B cell (primary cell): ENCODE data around the gene CLCNKA. TPM values are rescaled to one million over a fixed set of nuclear protein-coding genes. Genes with fewer than 3 reads are reported as not detected.

ENCODE experiments used
- ATAC-seq: fragments of 200-7000 bp; cut with Tn5 transposase; one replicate; pipeline ENCODE4 v1.10.0; 2021; ENCODE audit warnings: low read depth, mild to moderate bottlenecking, moderate number of reproducible peaks, moderate library complexity
- CTCF ChIA-PET: fragments of 350-600 bp; sonication (Branson Sonifier 250); formaldehyde crosslinking; loops from one replicate; lab custom pipeline; 2021; ENCODE audit warnings: antibody characterized with exemption, inconsistent platforms; lab: Charles Lee
- POLR2A ChIA-PET: fragments of 350-600 bp; sonication (Branson Sonifier 250); formaldehyde crosslinking; loops from one replicate; lab custom pipeline; 2021; ENCODE audit warnings: antibody characterized with exemption; lab: Charles Lee
- DNase-seq: peaks from one replicate; pipeline ENCODE4 v3.0.0; 2013
- H2AFZ ChIP-seq: 2 replicates; pipeline ENCODE4 v1.6.1; 2012; ENCODE audit warnings: mild to moderate bottlenecking, low read depth, low read length; ENCODE audit not compliant: insufficient read depth, poor library complexity, severe bottlenecking
- H3K27ac ChIP-seq, 2 donors: 1 replicate in 1 of 2; 2 replicates in 1 of 2; pipeline ENCODE4 v1.5.1; 2012 to 2013; ENCODE audit warnings: low read length in 2 of 2, mild to moderate bottlenecking in 2 of 2, moderate library complexity in 1 of 2
- H3K27me3 ChIP-seq, 4 experiments: fragments of 200-600 bp in 1 of 4; sonication (generic) in 1 of 4; replicated peaks in 1 of 4; 1 replicate in 2 of 4; 2 replicates in 2 of 4; pipeline versions ENCODE4 v1.6.1 to v1.7.0; 2013 to 2016; ENCODE audit warnings: low read length in 3 of 4, mild to moderate bottlenecking in 2 of 4, mixed read lengths in 1 of 4, moderate library complexity in 1 of 4; ENCODE audit not compliant: insufficient read depth in 4 of 4, control insufficient read depth in 3 of 4; ENCODE audit errors: control extremely low read depth in 1 of 4
- H3K36me3 ChIP-seq, 2 experiments: replicated peaks in 1 of 2; 1 replicate in 1 of 2; 2 replicates in 1 of 2; pipeline versions ENCODE4 v1.6.1 to v1.7.1; 2013; ENCODE audit warnings: low read length in 1 of 2; ENCODE audit not compliant: insufficient read depth in 2 of 2, control insufficient read depth in 1 of 2; ENCODE audit errors: control extremely low read depth in 1 of 2, extremely low read depth in 1 of 2
- H3K4me1 ChIP-seq, 2 donors: fragments of 200-600 bp in 1 of 2; sonication (generic) in 1 of 2; 1 replicate in 1 of 2; 2 replicates in 1 of 2; pipeline versions ENCODE4 v1.5.1 to v1.6.1; 2013 to 2017; ENCODE audit warnings: low read length in 2 of 2; ENCODE audit not compliant: control insufficient read depth in 2 of 2, insufficient read depth in 2 of 2
- H3K4me2 ChIP-seq: replicated peaks from 2 replicates; pipeline ENCODE3; 2012; ENCODE audit warnings: mild to moderate bottlenecking, low read depth, low read length; ENCODE audit not compliant: poor library complexity, severe bottlenecking
- H3K4me3 ChIP-seq, 5 experiments: fragments of 200-600 bp in 1 of 5; sonication (generic) in 1 of 5; 1 replicate in 3 of 5; 2 replicates in 2 of 5; pipeline versions ENCODE4 v1.5.1 to v1.7.0; 2011 to 2016; ENCODE audit warnings: low read length in 4 of 5, mild to moderate bottlenecking in 4 of 5, low read depth in 2 of 5, control low read depth in 1 of 5, moderate library complexity in 1 of 5; ENCODE audit not compliant: insufficient read depth in 1 of 5; ENCODE audit errors: control extremely low read depth in 1 of 5, extremely low read depth in 1 of 5
- H3K79me2 ChIP-seq: fragments of 200-600 bp; sonication (generic); one replicate; pipeline ENCODE4 v1.6.0; 2016; ENCODE audit warnings: low read length; ENCODE audit not compliant: control insufficient read depth, insufficient read depth
- H3K9ac ChIP-seq: fragments of 200-600 bp; sonication (generic); 2 replicates; pipeline ENCODE4 v1.6.1; 2017; ENCODE audit warnings: mild to moderate bottlenecking, low read length, moderate library complexity
- H3K9me3 ChIP-seq, 3 donors: one replicate each; pipeline versions ENCODE4 v1.6.1 to v1.7.1; 2013; ENCODE audit warnings: low read length in 2 of 3; ENCODE audit not compliant: control insufficient read depth in 2 of 3, insufficient read depth in 1 of 3; ENCODE audit errors: control extremely low read depth in 1 of 3
- H4K20me1 ChIP-seq: 2 replicates; pipeline ENCODE4 v1.6.0; 2012; ENCODE audit warnings: mild to moderate bottlenecking, low read length; ENCODE audit not compliant: insufficient read depth, control insufficient read depth, poor library complexity, severe bottlenecking
- H3K27ac Mint-ChIP-seq: one replicate; pipeline ENCODE4 v1.8.0; 2021; ENCODE audit warnings: mixed read lengths
- H3K27me3 Mint-ChIP-seq: one replicate; pipeline ENCODE4 v1.8.0; 2021; ENCODE audit warnings: mixed read lengths
- H3K4me1 Mint-ChIP-seq: one replicate; pipeline ENCODE4 v1.8.0; 2021; ENCODE audit warnings: mixed read lengths
- H3K4me3 Mint-ChIP-seq: one replicate; pipeline ENCODE4 v1.8.0; 2021; ENCODE audit warnings: mixed read lengths
- H3K9me3 Mint-ChIP-seq: one replicate; pipeline ENCODE4 v1.8.0; 2022; ENCODE audit warnings: mixed read lengths; ENCODE audit not compliant: insufficient read depth
- CTCF ChIP-seq: fragments of 200-600 bp; IDR thresholded peaks from one replicate; pipeline ENCODE4 v1.8.0; 2022; ENCODE audit warnings: antibody characterized with exemption, mild to moderate bottlenecking
- EZH2 ChIP-seq: IDR thresholded peaks from 2 replicates; pipeline ENCODE4 v1.6.1; 2012; ENCODE audit warnings: borderline replicate concordance, low read depth, mild to moderate bottlenecking, moderate library complexity, low read length; ENCODE audit not compliant: insufficient read depth, poor library complexity, severe bottlenecking
- WGBS: methylation state at CpG from one replicate; pipeline ENCODE4 v1.1.5; 2013; ENCODE audit warnings: missing lambda C conversion rate; ENCODE audit not compliant: insufficient coverage; 5-methylcytosine and 5-hydroxymethylcytosine counted together
- intact Hi-C: fragments of 100-400 bp; cut with micrococcal nuclease; formaldehyde crosslinking; loops from one replicate; pipeline ENCODE4 v1.10.0; 2022
- polyA plus RNA-seq: library from polyadenylated mRNA; depleted of rRNA; stranded (reverse); fragments of >200 nt; gene quantifications from 2 replicates; pipeline ENCODE4 v1.2.3, GENCODE V29; 2012
- total RNA-seq, 2 donors: library from RNA; stranded (reverse); fragments of 120-200 nt in 1 of 2; gene quantifications; 1 replicate in 1 of 2; 2 replicates in 1 of 2; pipeline versions ENCODE4 v1.2.3 to v1.2.4, GENCODE V29; 2013 to 2022

The CLCNKA gene
- total and polyA plus RNA-seq, 2 donors (not counting 1 experiment from before 2014, with no cell fraction given): 0.03 TPM; not detected in 1

GRCh38 chr1:15975358-15975804, 46.5 kb upstream of the CLCNKA start:
- H3K9ac ChIP-seq: peak overlapping the region; percentile 86
- ATAC-seq (peak; percentile 71), DNase-seq (no peak)
- peak overlapping the region; percentile 88 for H3K4me2 ChIP-seq
- peak overlapping the region; percentile 70 to 86 for H3K27ac ChIP-seq
- POLR2A ChIA-PET: interaction anchor here (0.8 to 3.0 kb wide), 7 partner anchors 9 to 231 kb away, joined by 3 to 11 read pairs (median 6); no protein-coding TSS in a partner anchor
- H3K27ac Mint-ChIP-seq: peak overlapping the region; percentile 91
- peaks cover 68% of the 10 kb centered on the region for H3K79me2 ChIP-seq
- H3K4me1 Mint-ChIP-seq: peaks cover 35% of the 10 kb centered on the region
- H3K36me3 ChIP-seq: peaks cover 2 to 25% of the 10 kb centered on the region in 2 experiments
- no peaks in the 10 kb centered on the region for H3K9me3 Mint-ChIP-seq
- intact Hi-C loops: loop anchor here (1.0 to 10.0 kb wide), 4 partner anchors 9 to 389 kb away; partner anchors contain the start of gene SZRD1
- no peaks in the 10 kb centered on the region for H3K27me3 ChIP-seq
- CTCF ChIA-PET: interaction anchor here (0.6 to 3.2 kb wide), 9 partner anchors 9 to 163 kb away, joined by 3 to 24 read pairs (median 5); partner anchors contain the start of gene SRARP
- peak overlapping the region; percentile 58 to 94 (median 88) for H3K4me3 ChIP-seq
- TF ChIP-seq EZH2 (no peak), CTCF (no peak)
- no peaks in the 10 kb centered on the region for H4K20me1 ChIP-seq
- H3K9me3 ChIP-seq: no peaks in the 10 kb centered on the region
- H3K27me3 Mint-ChIP-seq: no peaks in the 10 kb centered on the region
- H3K4me3 Mint-ChIP-seq: peak overlapping the region; percentile 93
- peaks cover 20 to 33% of the 10 kb centered on the region in 2 donors for H3K4me1 ChIP-seq
- peak overlapping the region; percentile 87 for H2AFZ ChIP-seq
- WGBS: 2% methylated on average over 43 of the region's 47 CpGs
